H1 (cell line): ENCODE data around the gene DYTN. TPM values are rescaled to one million over a fixed set of nuclear protein-coding genes. Genes with fewer than 3 reads are reported as not detected.

Experiments used
- CTCF ChIA-PET: fragments of 300-600 bp; sonication (Branson Sonifier 250); formaldehyde crosslinking; loops from one replicate; lab custom pipeline; 2021; ENCODE audit not compliant: partially characterized antibody; lab: Charles Lee
- POLR2A ChIA-PET: fragments of 300-600 bp; sonication (Branson Sonifier 250); formaldehyde crosslinking; loops from one replicate; lab custom pipeline; 2021; ENCODE audit warnings: inconsistent platforms; ENCODE audit not compliant: partially characterized antibody; lab: Charles Lee
- DNase-seq, 2 experiments: peaks; one replicate each; pipeline versions ENCODE4 v3.0.0 to v3.0.0-alpha.2; 2010 to 2022; ENCODE audit warnings: low spot score in 2 of 2, low read depth in 1 of 2, mixed read lengths in 1 of 2
- FAIRE-seq: peaks from 2 replicates; lab custom pipeline; 2011; peaks lifted over from hg19 to GRCh38; lab: Jason Lieb, UNC
- H2AFZ ChIP-seq: 2 replicates; pipeline ENCODE4 v1.8.1; 2012; ENCODE audit warnings: low read length, inconsistent platforms
- H2AK5ac ChIP-seq: 2 replicates; pipeline ENCODE4 v1.6.1; 2013; ENCODE audit warnings: low read depth, low read length
- H2BK120ac ChIP-seq: replicated peaks from 2 replicates; pipeline ENCODE3; 2013; ENCODE audit warnings: low read depth, low read length, inconsistent platforms
- H2BK12ac ChIP-seq: 2 replicates; pipeline ENCODE4 v1.6.1; 2013; ENCODE audit warnings: low read depth, low read length
- H2BK15ac ChIP-seq: 2 replicates; pipeline ENCODE4 v1.6.1; 2013; ENCODE audit warnings: low read length
- H2BK20ac ChIP-seq: 2 replicates; pipeline ENCODE4 v1.6.1; 2013; ENCODE audit warnings: low read length
- H2BK5ac ChIP-seq: 2 replicates; pipeline ENCODE4 v1.6.1; 2013; ENCODE audit warnings: low read depth, low read length
- H3K14ac ChIP-seq: 2 replicates; pipeline ENCODE4 v1.6.1; 2013; ENCODE audit warnings: inconsistent platforms; ENCODE audit not compliant: insufficient read length
- H3K18ac ChIP-seq: 2 replicates; pipeline ENCODE4 v1.6.1; 2013; ENCODE audit warnings: low read length; ENCODE audit errors: extremely low read depth
- H3K23ac ChIP-seq: 2 replicates; pipeline ENCODE4 v1.6.1; 2013; ENCODE audit warnings: inconsistent platforms; ENCODE audit not compliant: insufficient read length
- H3K23me2 ChIP-seq: 2 replicates; pipeline ENCODE4 v1.6.1; 2013; ENCODE audit warnings: low read depth, low read length
- H3K27ac ChIP-seq: 2 replicates; pipeline ENCODE4 v1.6.1; 2011; ENCODE audit warnings: low read depth, low read length, inconsistent platforms
- H3K27me3 ChIP-seq, 4 experiments: replicated peaks in 1 of 4; 1 replicate in 1 of 4; 2 replicates in 3 of 4; pipeline versions ENCODE4 v1.6.1 to v1.8.1; 2011 to 2013; ENCODE audit warnings: low read length in 3 of 4, mild to moderate bottlenecking in 3 of 4, inconsistent platforms in 2 of 4, mixed read lengths in 2 of 4, moderate library complexity in 1 of 4; ENCODE audit not compliant: control insufficient read depth in 3 of 4, insufficient read depth in 3 of 4; ENCODE audit errors: extremely low read depth in 1 of 4
- H3K36me3 ChIP-seq, 4 experiments: 2 replicates each; pipeline versions ENCODE4 v1.6.1 to v1.8.1; 2011 to 2013; ENCODE audit warnings: mild to moderate bottlenecking in 4 of 4, low read length in 3 of 4, moderate library complexity in 2 of 4, control low read depth in 1 of 4, inconsistent platforms in 1 of 4; ENCODE audit not compliant: insufficient read depth in 4 of 4, control insufficient read depth in 2 of 4
- H3K4ac ChIP-seq: replicated peaks from 2 replicates; pipeline ENCODE3; 2013; ENCODE audit warnings: low read length, low read depth, mixed read lengths, inconsistent platforms; ENCODE audit not compliant: insufficient read length
- H3K4me1 ChIP-seq, 4 experiments: replicated peaks in 1 of 4; 1 replicate in 1 of 4; 2 replicates in 3 of 4; pipeline versions ENCODE4 v1.6.1 to v1.8.1; 2011 to 2013; ENCODE audit warnings: low read length in 3 of 4, inconsistent platforms in 2 of 4, mixed read lengths in 1 of 4; ENCODE audit not compliant: insufficient read depth in 4 of 4, control insufficient read depth in 3 of 4
- H3K4me2 ChIP-seq, 2 experiments: 2 replicates each; pipeline versions ENCODE4 v1.6.1 to v1.8.1; 2011 to 2013; ENCODE audit warnings: low read depth in 2 of 2, low read length in 2 of 2, control low read depth in 1 of 2, inconsistent platforms in 1 of 2, mild to moderate bottlenecking in 1 of 2; ENCODE audit not compliant: insufficient read depth in 1 of 2
- H3K4me3 ChIP-seq, 4 experiments: fragments of 200-600, 300-600 bp in 1 of 4; sonication (generic), shearing (Covaris generic), sonication (Bioruptor Twin) in 1 of 4; 2 replicates each; pipeline versions ENCODE4 v1.5.1 to v1.8.1; 2011 to 2016; ENCODE audit warnings: low read length in 4 of 4, low read depth in 3 of 4, control low read depth in 2 of 4, inconsistent platforms in 2 of 4, mild to moderate bottlenecking in 2 of 4, mixed read lengths in 1 of 4, moderate library complexity in 1 of 4; ENCODE audit not compliant: insufficient read depth in 2 of 4; ENCODE audit errors: extremely low read depth in 1 of 4
- H3K56ac ChIP-seq: replicated peaks from 2 replicates; pipeline ENCODE3; 2013; ENCODE audit warnings: low read depth, mild to moderate bottlenecking, mixed read lengths, low read length, inconsistent platforms; ENCODE audit not compliant: insufficient read length
- H3K79me1 ChIP-seq: 2 replicates; pipeline ENCODE4 v1.6.1; 2013; ENCODE audit warnings: low read depth, low read length, control low read depth
- H3K79me2 ChIP-seq, 2 experiments: 2 replicates each; pipeline versions ENCODE4 v1.6.1 to v1.8.1; 2012 to 2013; ENCODE audit warnings: low read length in 2 of 2, mild to moderate bottlenecking in 2 of 2, inconsistent platforms in 1 of 2; ENCODE audit not compliant: insufficient read depth in 2 of 2, control insufficient read depth in 1 of 2
- H3K9ac ChIP-seq, 4 experiments: replicated peaks in 1 of 4; 1 replicate in 1 of 4; 2 replicates in 3 of 4; pipeline versions ENCODE4 v1.6.1 to v1.8.1; 2011 to 2013; ENCODE audit warnings: low read depth in 3 of 4, low read length in 3 of 4, control low read depth in 2 of 4, mild to moderate bottlenecking in 2 of 4, moderate library complexity in 2 of 4, inconsistent platforms in 1 of 4; ENCODE audit errors: extremely low read depth in 1 of 4
- H3K9me3 ChIP-seq, 2 experiments: 2 replicates each; pipeline versions ENCODE4 v1.6.1 to v1.8.1; 2012 to 2013; ENCODE audit warnings: mild to moderate bottlenecking in 2 of 2, moderate library complexity in 2 of 2, control low read depth in 1 of 2, inconsistent platforms in 1 of 2, low read depth in 1 of 2, low read length in 1 of 2, mixed read lengths in 1 of 2; ENCODE audit not compliant: insufficient read depth in 2 of 2
- H4K20me1 ChIP-seq, 2 experiments: replicated peaks in 1 of 2; 2 replicates each; pipeline versions ENCODE3 to v1.8.1; 2011 to 2013; ENCODE audit warnings: inconsistent platforms in 2 of 2, low read length in 2 of 2, mild to moderate bottlenecking in 1 of 2; ENCODE audit not compliant: insufficient read depth in 2 of 2, control insufficient read depth in 1 of 2
- H4K5ac ChIP-seq: 2 replicates; pipeline ENCODE4 v1.6.1; 2013; ENCODE audit warnings: low read length, low read depth, mixed read lengths, inconsistent platforms; ENCODE audit not compliant: insufficient read length
- H4K8ac ChIP-seq: 2 replicates; pipeline ENCODE4 v1.8.0; 2013; ENCODE audit warnings: mild to moderate bottlenecking, moderate library complexity, low read length, inconsistent platforms; ENCODE audit not compliant: insufficient read depth; ENCODE audit errors: extremely low read depth
- H4K91ac ChIP-seq: replicated peaks from 2 replicates; pipeline ENCODE3; 2013; ENCODE audit warnings: low read length, mixed read lengths, inconsistent platforms; ENCODE audit not compliant: insufficient read length
- JUND ChIP-seq: IDR thresholded peaks from 2 replicates; pipeline ENCODE4 v1.6.1; 2011; ENCODE audit warnings: mild to moderate bottlenecking, improper control_type of control experiment, low read length
- MAFK ChIP-seq: IDR thresholded peaks from 2 replicates; pipeline ENCODE4 v1.6.1; 2012; ENCODE audit warnings: low read depth, mild to moderate bottlenecking, improper control_type of control experiment, low read length
- WGBS, 2 experiments: shearing (Covaris generic) in 1 of 2; methylation state at CpG; one replicate each; pipeline versions ENCODE4 v1.1.6 to v1.1.7; 2013 to 2015; ENCODE audit warnings: low lambda C conversion rate in 2 of 2, mixed read lengths in 2 of 2, inconsistent platforms in 1 of 2, low coverage in 1 of 2, missing lambda C conversion rate in 1 of 2; ENCODE audit not compliant: insufficient replicate concordance in 2 of 2, insufficient coverage in 1 of 2, insufficient read length in 1 of 2; ENCODE audit errors: extremely low coverage in 1 of 2, missing lambda C conversion rate in 1 of 2; 5-methylcytosine and 5-hydroxymethylcytosine counted together
- polyA plus RNA-seq, 7 experiments: library from polyadenylated mRNA; depleted of rRNA in 3 of 7; stranded (reverse) in 5 of 7; unstranded in 2 of 7; fragments of >200 nt in 5 of 7; fragments of 200-250 nt in 2 of 7; gene quantifications; 1 replicate in 5 of 7; 2 replicates in 1 of 7; 4 replicates in 1 of 7; pipeline versions ENCODE4 v1.2.1 to v1.2.3, GENCODE V29; 2011 to 2013; ENCODE audit warnings: missing spikeins in 2 of 7, mixed read lengths in 2 of 7
- total RNA-seq: library from RNA; stranded (reverse); fragmentation: NEBNext Ultra II Directional; extraction: Animal tissue kit (Norgen Biotek cat#: 25700); gene quantifications from 2 replicates; pipeline ENCODE4 v1.2.1, GENCODE V29; 2021

The DYTN gene
- total and polyA plus RNA-seq, 2 of the 8 experiments (the other 6 are each of a cell fraction or from before 2014, with no cell fraction given) = not detected

GRCh38 chr2:206723288-206723687, 5.1 kb upstream of the DYTN start:
- Histone ChIP-seq H3K23ac (no peak overlapping the region), H2AFZ (no peak overlapping the region), H2BK20ac (no peak overlapping the region), H3K4me2 (no peak overlapping the region), H3K23me2 (no peaks in the 10 kb centered on the region), H3K79me1 (no peaks in the 10 kb centered on the region), H3K56ac (no peak overlapping the region), H3K27ac (no peak overlapping the region), H3K36me3 (no peaks in the 10 kb centered on the region), H2AK5ac (no peak overlapping the region), H4K20me1 (no peaks in the 10 kb centered on the region), H3K9ac (no peak overlapping the region), H3K4me3 (no peak overlapping the region), H2BK120ac (no peak overlapping the region), H3K18ac (no peak overlapping the region), H4K5ac (no peak overlapping the region), H3K27me3 (no peaks in the 10 kb centered on the region), H2BK5ac (no peak overlapping the region), H2BK15ac (no peak overlapping the region), H3K9me3 (peaks cover 0 to 7% of the 10 kb centered on the region in 2 experiments; a peak in 1 of 4 replicates), H3K4me1 (no peaks in the 10 kb centered on the region), H3K14ac (no peak overlapping the region), H3K79me2 (no peaks in the 10 kb centered on the region), H4K91ac (no peak overlapping the region), H3K4ac (no peak overlapping the region), H4K8ac (no peak overlapping the region), H2BK12ac (no peak overlapping the region)
- TF ChIP-seq MAFK (peak; percentile 42; the same call in 1 of the 2 replicates), JUND (no peak)
- ChIA-PET POLR2A (no interaction called here), CTCF (no interaction called here)
- DNase-seq (no peak), FAIRE-seq (no peak)
- WGBS, 2 experiments = 83% methylated on average over 1 of the region's 1 CpG; no CpG with 5 or more reads in 1 of the 2 experiments
